Left renal cortex interstitium (tissue), 4 donors: ENCODE data around the gene FTH1. TPM values are rescaled to one million over a fixed set of nuclear protein-coding genes. Genes with fewer than 3 reads are reported as not detected.

Experiments
- DNase-seq, 4 donors: peaks; one replicate each; pipeline ENCODE4 v3.0.0-alpha.2; 2013; ENCODE audit warnings: low read depth in 4 of 4, low spot score in 2 of 4, missing footprints in 1 of 4
- polyA plus RNA-seq, 4 donors: library from polyadenylated mRNA; unstranded; fragments of 120-200 nt; gene quantifications; one replicate each; pipeline ENCODE4 v1.2.1, GENCODE V29; 2013; ENCODE audit not compliant: insufficient read length in 4 of 4

Gene FTH1
- polyA plus RNA-seq, 4 donors = 2,075 to 2,330 (median 2,257) TPM

DNA sequence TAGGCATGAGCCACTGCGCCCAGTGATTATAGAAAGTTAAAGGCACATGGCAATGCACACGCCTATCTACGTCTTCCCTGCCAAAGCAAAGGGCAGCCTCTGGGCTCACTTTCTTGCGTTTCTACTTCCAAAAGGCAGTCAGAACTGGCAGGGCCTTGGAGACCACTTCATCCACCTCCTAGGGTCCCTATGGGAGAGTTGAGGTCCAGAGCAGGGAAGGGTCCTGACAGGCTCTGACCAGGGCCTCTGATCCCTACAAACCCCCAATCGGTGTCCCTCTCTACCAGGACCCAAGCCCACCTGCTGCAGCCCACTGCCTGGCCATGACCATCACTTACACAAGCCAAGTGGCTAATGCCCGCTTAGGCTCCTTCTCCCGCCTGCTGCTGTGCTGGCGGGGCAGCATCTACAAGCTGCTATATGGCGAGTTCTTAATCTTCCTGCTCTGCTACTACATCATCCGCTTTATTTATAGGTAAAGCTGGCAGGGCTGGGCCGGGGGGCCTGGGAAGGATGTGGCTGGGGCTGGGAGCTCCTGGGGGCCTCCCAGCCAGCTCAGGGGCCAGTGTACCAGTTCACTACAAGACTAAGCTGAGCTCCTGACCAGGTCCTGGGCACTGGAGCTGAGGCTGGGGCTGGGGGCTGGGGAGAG, 15.8 kb downstream of the FTH1 start:
- no peak for DNase-seq

DNA sequence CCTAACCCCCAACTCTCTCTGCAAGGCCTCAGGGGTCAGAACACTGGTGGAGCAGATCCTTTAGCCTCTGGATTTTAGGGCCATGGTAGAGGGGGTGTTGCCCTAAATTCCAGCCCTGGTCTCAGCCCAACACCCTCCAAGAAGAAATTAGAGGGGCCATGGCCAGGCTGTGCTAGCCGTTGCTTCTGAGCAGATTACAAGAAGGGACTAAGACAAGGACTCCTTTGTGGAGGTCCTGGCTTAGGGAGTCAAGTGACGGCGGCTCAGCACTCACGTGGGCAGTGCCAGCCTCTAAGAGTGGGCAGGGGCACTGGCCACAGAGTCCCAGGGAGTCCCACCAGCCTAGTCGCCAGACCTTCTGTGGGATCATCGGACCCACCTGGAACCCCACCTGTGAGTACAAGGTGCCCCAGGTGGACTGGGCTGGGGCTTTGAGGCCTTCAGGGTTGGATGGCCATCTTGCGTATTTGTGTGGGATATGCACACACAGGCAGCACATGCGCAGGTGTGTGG, 17.3 kb downstream of the FTH1 start, which contains the start of gene BEST1:
BEST1 (plus strand) TSS at position 317 of the 513 bp plus-strand sequence. CDS start 1,456 bp downstream, outside the sequence.
- DNase-seq = no peak

DNA sequence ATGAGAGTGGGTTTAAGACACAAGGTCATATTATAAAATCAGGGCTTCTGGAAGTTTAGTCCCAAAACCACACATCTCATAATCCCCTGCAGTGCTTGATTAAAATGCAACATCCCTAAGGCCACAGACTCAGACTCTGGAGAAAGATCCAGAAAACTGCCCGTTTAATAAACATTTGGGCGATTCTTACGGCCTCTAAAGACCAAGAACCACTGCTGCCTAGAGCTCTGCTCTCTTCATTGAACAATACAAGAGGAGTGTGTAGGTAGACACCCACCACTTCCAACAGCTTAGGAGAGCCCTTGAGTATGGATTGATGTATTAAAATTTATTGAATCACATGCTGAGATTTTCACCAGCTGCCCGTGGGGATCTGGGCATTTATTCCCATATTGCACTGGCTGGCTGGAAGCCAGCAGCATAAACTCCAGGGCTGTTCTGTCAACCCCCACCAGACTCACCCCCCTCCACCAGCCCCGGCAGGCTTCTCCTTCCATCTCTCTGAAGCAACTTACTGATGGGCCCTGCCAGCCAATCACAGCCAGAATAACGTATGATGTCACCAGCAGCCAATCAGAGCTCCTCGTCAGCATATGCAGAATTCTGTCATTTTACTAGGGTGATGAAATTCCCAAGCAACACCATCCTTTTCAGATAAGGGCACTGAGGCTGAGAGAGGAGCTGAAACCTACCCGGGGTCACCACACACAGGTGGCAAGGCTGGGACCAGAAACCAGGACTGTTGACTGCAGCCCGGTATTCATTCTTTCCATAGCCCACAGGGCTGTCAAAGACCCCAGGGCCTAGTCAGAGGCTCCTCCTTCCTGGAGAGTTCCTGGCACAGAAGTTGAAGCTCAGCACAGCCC, 18.0 kb downstream of the FTH1 start:
- no peak for DNase-seq

DNA sequence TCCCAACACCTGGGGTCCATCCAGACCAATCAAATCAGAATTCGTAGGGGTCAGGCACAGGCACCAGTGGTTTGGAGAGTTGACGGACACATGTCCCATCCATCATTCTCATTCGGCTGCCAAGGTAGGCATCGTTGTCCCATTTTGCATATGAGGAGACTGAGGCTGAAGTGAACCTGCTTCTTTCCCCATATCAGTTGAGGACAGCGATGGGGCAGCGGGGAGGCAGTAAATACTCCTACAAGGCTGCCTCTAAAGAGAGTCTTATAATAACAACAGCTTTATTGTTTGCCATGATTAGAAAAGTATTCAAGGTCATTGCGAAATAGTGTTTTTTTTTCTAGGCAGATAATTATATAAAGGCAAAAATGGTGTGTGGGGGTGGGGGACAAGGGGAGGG, 18.9 kb downstream of the FTH1 start:
- no peak for DNase-seq

DNA sequence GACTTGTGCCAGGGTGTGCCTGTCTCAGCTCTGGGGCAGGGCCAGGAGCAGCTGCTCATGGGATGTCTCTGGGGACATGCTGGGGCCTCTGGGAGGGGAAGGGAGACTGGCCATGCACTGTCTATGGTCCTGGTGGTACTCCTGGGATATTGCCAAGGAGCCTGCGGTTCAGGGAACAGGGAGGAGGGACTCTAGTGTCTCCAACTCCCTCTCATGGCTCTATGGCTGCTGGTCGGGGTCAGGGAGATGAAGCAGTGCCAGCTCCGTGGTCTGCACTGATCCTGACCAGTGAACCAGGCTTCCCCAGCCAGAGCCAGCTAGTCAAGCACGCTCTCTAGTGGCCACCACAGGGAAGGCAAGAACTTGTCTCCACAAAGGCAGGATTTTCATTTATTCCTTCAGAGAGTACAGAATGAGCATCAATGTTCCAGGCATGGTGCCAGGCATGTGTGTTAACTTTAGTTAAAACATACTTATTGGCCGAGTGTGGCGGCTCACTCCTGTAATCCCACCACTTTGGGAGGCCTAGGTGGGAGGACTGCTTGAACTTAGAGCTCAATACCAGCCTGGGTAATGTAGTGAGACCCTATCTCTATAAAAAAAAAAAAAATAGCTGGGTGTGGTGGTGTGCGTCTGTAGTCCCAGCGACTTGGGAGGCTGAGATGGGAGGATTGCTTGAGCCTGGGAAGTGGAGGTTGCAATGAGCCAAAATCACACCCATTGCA, 19.8 kb downstream of the FTH1 start:
- DNase-seq = peak in 1 of 4 donors; percentile 56

DNA sequence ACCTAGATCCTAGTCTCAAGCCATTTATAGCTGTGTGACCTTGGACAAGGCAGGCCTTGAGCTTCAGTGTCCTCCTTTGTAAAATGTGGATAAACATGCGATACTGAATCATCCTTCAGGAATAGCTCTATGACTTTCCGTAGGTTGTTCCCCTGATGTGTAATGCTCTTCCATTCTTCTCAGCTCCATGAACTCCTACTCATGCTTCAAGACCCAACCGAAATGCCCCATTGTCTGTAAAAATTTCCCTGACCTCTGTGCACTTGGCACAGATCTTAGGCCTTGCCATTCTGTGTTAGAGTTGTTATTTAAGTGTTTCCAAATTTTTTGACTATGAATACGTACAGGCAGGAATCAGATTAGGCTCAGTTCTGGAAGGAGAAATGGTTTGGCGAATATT, 20.5 kb downstream of the FTH1 start:
- no peak for DNase-seq

DNA sequence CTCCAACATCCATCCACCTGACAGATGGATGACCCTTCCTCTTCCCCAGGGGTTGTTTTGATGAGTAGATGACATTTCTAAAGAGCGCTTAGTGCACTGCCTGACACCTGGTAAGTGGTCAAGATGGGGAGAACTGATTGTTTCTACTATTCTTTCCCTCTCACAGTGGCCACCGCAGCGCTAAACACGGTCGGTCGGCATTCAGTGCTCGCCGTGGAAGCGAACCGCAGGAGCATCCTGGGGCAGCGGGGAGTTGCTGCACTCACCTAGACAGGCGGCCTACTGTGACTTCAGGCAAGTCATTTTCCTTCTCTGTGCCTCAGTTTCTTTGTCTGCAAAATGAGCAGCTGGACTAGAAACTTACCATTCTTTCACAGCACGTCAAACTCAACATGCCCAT, 22.2 kb downstream of the FTH1 start:
- DNase-seq = no peak

DNA sequence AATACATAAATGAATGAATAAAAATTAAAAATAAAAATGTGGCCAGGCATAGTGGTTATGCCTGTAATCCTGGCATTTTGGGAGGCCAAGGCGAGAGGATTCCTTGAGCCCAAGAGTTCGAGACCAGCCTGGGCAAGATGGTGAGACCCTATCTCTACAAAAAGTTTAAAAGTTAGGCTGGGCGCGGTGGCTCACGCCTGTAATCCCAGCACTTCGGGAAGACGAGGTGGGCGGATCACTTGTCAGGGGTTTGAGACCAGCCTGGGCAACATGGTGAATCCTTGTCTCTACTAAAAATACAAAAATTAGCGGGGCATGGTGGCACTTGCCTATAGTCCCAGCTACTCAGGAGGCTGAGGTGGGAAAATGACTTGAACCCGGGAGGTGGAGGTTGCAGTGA, 27.0 kb downstream of the FTH1 start:
- no peak for DNase-seq

DNA sequence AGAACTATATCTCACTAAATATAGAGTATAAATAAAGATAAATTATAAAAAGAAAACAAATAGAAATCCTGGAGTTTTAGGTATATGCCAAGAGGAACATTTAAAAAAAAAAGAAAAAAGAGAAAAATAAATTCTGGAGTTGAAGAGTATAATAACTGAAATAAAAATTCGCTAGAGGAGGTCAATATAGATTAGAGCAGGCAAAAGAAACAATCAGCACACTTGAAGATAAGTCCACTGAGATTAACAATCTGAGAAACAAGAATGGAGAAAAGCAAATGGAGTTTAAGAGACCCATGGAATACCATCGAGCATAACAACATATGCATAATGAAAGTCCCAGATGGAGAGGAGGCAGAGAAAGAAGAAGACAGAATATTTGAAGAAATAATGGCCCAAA, 31.6 kb downstream of the FTH1 start:
- DNase-seq = no peak

DNA sequence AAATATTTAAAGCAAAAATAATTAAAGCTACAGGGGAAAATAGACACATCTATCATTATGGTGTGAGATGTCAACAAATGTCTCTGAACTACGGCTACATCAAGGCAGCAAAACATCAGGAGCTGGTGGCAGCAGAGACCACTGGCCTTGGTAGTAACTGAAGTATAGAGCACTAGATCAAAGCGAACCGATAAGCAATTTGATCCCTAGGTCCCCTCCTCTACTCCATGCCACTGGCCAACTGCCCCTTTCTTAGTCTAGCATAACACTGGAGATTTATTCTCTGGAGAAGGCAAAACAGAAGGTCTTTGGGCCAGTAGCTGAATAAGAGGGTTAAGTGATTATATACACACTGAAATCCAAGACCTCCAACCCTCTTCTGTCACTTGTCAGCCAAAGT, 36.5 kb downstream of the FTH1 start:
- DNase-seq = no peak

DNA sequence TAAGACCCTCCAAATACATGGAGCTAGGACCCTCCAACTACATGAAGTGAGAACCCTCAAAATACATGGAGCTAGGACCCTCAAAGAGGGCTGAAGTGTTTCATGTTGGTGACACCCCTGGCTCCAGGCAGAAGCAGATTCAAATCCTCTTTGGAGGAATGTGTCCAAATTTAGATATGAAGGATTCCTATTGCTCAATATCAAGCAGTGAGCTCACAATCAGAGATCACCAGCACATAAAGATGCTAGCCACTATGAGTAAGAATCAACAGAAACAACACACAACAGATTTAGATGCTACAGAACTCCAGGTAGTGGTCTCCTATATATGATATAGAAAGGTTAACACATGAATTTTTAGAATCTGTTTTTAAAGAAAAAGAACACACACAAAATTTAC, 38.8 kb downstream of the FTH1 start:
- no peak for DNase-seq

DNA sequence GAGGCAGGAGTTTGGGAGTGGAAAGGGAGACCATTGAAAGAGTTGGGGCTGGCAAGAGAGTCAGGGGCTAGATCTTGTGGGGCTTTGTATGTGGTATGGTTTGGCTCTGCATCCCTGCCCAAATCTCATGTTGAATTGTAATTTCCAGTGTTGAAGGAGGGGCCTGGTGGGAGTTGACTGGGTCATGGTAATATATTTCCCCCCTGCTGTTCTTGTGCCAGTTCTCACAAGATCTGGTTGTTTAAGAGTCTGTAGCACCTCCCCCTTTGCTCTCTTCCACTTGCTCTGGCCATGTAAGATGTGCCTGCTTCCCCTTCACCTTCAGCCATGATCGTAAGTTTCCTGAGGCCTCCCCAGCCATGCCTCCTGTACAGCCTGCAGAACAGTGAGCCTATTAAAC, 39.9 kb downstream of the FTH1 start:
- no peak for DNase-seq

DNA sequence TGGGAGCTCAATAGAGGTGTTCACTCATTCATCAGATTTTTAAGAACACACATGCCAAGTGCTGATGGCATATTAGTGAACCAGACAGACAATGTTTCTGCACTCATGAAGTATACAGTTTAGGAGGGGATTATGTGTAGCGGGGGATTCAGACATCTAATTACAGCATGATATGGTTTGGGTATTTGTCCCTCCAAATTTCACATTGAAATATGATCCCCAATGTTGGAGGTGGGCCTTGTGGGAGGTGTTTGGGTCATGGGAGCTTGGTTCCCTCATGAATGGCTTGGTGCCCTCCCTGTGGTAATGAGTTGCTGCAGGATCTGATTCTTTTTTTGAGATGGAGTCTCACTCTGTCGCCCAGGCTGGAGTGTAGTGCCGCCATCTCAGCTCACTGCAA, 41.2 kb downstream of the FTH1 start:
- no peak for DNase-seq

DNA sequence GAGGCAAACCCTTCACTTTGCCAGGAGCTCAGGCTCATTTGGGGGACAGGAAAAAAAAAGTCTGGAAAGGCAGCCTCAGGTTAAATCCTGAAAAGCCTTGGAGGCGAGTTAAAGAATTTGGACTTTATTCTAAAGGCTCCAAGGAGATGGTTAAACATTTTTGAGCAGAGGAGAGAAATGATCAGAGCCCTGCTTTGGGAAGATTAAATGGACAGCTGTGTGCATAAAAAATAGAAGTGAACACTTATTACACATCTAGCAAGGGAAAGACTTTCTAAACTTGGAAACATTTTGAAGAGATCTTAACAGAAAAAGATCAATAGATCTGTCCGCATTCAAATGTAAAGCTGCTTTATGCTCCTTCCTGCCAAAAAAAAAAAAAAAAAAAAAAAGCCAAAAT, 41.7 kb downstream of the FTH1 start:
- DNase-seq = no peak

DNA sequence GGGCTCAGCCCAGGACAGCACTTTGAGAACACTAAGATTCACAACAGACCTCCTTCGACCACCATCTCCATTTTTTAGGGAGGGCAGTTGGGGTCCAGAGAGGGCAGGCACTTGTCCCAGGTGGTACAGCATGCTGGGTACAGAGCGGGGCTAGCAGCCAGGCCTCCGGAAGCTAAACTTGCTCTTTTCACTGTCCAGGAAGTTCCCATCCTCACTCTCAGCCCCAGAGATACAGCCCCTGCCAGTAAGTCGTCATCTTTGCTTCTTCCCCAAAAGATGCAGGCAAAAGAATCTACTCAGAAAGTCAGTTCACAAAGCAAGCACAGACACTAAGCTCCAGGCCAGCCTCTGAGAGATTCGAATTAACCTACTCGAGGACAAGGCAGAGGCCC, 43.4 kb downstream of the FTH1 start:
- DNase-seq = no peak

DNA sequence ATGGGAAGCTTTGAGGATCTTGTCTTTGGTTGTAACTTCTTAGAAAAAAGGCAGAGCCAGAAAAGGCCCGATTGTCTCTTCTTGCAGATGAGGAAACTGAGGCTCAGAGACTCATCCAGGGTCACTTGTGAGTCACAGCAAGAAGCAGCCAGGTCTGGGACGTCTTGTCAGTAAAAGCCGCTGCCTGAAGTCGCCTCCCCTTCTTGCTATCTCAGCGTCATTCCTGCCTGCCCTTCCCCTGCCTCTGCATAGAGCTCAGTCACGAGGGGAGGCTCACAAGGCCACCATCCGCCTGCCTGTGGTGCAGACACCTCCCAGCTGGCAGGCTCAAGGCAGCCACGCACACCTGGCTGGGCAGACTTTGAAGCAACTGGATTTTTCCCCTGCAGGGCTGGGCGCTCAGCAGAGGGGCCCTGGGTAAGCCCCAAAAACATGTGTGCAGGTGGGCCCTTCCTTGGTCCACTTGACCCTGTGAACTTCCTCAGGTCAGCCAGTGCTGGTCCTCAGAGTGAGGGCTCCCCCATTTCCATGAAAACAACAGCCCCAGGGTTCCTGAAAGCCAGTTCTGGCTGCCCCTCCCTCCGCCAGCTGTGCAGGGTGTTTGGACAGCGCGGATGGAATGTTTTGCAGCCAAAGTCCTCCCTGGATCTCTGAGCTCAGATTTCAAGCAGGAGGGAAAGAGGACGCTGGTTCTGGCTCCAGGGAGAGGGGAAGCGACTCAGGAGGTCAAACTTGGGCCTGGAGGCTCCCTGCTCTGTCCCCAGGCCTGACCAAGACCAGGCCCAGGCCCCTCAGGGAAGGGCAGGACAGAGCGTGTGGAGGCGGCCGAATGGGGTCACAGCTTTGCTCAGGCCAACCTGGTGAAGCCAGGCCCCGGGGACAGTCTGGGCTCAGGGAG, 44.0 kb downstream of the FTH1 start:
- DNase-seq = peak; percentile 54 to 79 (median 76)

DNA sequence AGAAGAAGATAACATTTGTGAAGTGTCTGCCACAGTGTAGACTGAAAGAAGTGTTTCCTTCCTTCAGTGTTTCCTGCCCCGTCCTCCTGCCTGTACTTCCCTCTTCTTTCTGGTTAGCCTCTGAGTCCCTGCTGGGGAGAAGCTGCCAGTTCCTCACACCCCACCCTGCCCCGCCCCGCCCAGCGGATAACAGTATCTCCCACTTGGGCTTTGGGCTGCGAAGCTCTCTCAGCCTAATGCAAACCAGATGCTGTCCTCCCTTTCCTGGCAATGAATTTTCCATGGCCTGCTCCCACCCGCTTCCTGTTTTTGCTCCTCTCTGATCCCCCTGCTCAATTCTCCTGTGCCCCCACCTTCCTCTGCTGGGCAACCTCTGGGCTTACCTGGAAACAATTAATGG, 44.9 kb downstream of the FTH1 start:
- no peak for DNase-seq

DNA sequence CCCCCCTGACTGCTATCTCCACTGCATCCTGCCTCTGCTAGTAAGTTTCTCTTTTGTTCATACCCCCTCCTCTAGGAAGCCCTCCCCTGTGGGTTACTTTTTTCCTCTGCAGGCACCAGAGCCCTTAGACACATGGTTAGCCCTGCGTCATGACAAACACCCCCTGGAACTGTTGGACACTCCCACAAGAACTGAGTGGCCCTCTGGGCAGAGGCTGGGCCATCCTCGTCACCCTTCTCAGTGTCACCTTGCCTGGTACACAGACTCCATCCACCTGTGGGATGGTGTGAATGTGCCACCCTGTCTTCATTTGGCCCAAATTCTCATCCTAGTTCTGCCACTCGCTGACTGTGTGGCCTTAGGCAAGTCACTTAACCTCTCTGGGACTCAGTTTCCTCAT, 46.0 kb downstream of the FTH1 start:
- DNase-seq = no peak

DNA sequence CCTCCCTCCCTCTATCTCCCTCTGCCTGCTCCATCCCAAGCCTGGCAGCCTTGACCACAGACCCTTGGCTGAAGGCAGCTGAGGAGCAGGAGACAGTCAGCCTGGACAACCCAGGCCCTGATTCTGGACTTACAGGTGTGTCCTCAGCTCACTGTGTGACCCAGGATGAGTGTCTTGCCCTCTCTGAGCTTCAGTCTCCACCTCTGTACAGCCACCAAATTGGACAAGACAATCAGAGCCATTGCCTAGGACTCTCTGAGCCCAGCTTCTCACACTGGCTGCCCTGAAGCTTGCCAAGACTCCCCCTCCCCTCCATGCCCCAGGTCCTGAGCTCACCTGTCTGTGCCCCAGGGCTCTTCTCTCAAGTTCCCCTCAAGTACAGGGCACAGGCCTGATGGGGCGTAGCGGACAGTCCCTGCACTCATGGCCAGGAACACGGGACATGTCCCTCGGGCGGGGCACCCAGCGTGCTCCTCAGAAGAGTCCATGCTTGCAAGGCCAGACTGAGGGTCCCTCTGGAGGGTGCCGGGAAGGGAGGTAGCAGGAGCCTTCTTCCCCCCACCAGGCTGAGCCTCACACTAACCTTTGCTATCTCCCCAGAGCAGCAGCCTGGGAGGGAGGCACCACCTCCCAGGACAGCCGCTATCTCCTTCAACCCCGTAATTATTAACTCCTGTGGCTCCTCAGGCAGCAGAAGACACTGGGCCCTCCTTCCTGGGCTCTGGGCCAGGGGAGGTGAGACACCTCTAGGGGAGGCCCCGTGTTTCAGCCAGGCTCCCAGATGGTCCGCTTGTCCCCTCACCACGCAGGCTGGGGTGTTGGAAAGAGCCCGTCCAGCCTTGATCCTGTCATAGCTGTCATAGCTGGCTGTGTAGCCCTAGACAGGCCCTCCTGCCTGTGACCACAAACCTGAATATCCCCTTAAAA, 47.5 kb downstream of the FTH1 start:
- no peak for DNase-seq
